HG03469 (cell line): ENCODE results near the gene RBM43.
"Not testable (repeated sequence)": the region's sequence is repeated elsewhere in the genome, so short reads cannot be mapped to it uniquely, and the experiment has no call there.

Experiments used
- ATAC-seq: cut with Tn5 transposase; IDR thresholded peaks from one replicate; pipeline ENCODE4 v1.9.1; 2021; ENCODE audit warnings: mild to moderate bottlenecking, moderate library complexity, moderate number of reproducible peaks; ENCODE audit not compliant: unreplicated experiment

The RBM43 gene

DNA sequence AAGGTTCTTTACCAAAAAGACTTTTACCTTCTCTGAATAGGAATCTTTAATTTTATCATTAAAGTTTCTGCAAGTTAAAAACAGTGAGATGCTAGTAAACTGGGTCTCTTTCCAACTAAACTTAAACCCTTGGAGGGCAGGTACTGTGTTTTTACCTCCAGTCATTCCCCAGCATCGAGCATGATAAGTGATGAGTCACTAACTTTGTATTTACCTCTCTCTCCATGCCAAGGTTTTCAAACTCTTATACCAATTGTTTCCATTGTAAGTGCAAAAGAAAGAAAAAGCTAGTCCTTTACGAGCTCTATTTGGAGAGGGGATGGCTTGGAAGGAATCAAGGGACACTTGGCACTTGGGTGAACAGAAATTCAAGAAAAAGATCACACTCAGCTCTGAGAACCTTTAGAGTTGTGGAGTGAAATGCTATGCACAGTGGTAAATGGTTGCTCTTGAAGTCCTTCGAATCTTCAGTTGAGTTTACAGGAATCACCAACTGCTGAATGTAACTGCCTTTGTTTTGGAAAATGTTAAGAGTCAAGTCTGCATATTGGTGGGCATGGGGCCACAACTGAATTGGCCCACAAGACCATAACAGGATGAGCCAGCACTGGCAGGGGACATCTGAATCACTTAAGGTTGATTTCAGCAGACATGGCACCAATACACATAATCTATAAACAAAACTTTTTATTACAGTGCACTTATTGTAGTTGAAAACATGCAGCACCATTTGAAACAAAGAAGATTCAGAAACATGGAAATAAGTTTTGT is 8.3 kb upstream of the RBM43 start:
- ATAC-seq, result no peak

DNA sequence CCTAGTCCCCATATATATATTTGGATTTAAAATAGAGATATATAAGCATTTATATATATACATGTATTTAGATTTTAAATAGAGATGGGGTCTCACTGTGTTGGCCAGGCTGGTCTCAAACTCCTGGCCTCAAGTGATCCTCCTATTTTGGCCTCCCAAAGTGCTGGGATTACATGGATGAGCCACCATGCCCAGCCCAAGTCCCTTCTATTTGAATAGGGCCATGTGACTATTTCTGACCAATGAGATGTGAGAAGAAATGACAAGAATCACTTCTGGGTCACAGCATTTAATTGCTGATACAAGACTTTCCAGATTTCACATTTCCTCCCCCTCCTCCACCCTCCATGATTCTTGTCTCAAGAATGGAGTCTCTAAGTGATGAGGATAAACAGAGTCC is 6.4 kb upstream of the RBM43 start:
- ATAC-seq, result no peak

DNA sequence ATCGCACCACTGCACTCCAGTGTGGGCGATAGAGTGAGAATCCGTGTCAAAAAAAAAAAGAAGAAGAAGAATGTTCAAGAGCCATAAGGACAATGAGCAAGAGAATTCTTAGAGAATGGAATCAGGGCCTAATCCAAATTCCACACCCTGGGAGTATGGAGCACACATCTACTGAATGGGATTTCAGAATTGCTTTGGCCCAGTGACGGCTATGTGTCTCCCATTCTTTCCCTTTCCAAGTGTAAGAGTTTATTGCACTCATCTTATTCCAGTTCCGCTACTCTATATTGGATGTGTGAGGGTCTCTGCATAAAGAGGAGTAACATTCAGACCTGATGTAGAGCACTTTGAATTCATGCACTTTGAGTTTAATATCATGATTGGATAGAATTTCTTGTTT is 5.9 kb upstream of the RBM43 start:
- no peak for ATAC-seq

DNA sequence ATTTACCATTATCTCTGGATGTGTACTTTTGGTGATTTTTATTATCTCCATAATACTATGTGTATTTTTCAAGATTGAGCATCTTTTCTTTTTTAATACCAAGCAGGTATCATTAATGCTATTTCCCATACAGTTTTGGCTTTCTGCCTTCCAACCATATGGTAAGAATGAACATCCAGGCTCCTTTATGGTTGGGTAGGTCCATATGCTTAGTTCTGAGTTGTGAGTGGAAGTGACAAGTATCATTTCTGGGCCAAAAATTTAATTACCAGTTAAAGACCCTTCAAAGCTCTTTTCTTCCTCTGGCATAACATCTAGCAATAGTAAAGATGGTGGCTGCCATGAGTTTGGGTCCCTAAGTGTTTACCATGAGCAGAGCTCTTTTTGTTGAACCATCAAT is 4.3 kb upstream of the RBM43 start:
- no peak for ATAC-seq

DNA sequence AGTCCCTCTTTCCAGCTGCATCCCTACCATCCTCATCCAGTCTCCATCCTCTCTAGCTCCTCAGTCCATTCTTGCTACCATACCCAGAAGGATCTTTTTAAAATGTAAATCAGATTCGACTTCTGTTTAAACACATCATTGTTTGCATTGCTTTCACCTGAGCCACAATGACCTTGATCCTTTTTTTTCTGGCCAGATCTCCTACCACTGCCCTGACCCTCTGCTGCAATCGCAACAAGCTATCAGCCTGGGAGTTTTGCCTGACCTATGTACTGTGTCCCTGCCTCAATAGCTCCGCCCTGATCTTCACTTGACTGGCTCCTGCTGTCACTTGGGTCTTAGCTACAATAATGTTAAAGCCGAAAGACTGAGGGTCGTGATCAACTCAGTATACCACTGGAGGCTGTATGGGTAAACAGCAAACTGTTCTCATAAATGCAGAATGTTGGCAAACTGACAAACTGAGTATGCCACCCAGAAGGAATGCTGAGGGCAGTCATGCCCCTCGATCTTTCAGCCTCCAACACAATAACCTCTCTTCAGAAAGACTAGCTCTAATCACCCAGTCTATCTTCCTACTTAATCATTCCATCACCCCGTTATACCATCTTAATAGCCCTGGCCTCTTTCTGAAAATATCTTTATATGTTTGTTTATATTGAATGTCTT is 2.6 kb upstream of the RBM43 start:
- ATAC-seq, result no peak

DNA sequence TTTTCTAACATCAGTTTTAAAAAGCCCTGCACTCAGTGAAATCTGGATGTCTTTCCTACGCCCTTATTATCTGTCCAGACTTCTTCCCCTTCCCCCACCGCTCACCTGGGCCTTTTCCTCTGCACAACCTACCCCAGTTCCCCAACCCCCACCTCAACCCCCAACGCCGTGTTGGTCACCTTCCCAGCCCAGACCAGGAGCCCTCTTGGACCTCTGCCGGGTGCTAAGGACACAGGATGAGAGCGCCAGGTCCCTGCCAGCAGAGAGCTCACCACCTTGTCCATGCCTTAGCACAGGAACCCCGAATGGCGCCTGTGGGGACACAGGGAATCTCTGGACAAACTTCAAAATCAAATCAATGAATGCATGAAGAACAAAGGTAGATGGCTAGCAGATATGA is 966 bp upstream of the RBM43 start:
- no peak for ATAC-seq

DNA sequence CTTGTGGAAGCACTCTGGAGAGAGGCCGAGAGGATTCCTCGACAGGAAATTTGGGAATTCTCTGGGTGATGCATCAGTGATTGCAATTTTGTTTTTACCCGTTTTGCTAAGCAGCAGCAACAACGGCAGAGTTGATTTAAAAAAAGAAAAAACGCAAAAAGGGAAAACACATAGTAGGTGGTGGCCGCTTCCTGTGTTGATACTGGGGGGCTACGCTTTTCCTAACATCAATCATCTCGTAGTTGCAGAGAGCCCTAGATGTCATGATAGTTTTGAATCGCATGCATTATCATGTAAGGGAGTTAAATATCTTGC is 271 bp upstream of the RBM43 start:
- no peak for ATAC-seq

DNA sequence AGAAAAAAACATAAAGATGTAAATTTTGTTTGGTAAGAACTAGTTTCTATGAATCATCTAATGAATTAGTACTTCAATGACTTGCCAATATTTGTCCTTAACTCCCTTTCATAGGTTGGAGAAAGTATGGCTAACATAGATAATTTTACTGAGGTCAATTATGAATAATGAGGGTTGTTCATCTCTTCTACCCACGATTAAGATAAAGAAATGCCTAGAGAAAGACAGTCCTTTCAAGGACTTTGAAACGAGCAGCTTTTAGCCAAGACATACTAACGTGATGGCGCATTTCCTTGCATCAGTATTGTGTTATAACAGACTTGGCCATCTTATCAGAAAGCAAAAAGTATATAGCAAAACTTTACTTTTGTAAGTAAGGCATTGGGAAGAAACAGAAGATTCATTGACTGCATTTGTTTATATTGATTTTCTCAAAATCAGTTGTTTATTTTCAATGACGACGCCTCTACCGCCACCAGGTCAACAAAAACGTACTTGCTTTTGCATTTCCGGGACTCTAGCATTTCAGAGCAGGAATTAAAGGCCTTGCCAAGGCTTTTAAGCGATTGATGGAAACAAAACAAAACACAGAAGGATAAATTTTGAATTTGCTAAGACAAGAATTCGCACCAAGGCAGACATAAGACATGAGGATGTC is 961 bp downstream of the RBM43 start:
- peak; percentile 12 for ATAC-seq

DNA sequence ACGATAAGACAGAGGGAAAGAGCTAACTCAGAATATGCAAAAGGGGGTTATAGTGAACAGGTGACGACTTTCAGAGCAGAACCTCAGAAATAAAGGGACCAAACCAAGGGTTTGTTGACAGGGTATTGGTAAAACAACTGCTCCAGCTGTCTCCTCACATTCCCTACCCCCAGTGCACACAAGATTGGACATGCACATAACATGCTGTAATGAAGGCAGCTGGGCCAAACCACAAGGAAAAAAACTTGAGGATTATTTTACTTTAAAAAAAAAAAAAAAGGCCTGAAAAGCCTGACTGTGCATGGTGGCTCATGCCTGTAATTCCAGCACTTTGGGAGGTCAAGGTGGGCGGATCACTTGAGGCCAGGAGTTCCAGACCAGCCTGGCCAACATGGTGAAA is 3.5 kb downstream of the RBM43 start:
- no peak for ATAC-seq

DNA sequence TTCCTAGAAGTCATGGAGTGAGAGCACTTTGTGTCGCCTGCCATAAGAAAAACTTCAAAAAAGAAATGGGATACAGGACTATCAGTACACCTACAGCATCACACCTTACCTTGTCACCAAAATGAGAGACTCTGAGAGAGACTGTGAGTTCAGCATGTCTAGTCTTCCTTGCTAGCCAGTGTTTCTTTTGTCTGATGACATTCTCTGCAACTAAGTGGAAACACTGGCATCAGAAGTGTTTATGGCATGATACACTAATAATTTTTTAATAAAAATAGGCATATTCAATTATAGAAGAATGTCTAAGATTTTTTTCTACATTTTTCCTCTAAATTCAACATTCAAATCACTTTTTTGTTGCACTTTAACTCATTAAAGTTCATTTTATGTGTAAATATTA is 9.0 kb downstream of the RBM43 start:
- ATAC-seq, result no peak

DNA sequence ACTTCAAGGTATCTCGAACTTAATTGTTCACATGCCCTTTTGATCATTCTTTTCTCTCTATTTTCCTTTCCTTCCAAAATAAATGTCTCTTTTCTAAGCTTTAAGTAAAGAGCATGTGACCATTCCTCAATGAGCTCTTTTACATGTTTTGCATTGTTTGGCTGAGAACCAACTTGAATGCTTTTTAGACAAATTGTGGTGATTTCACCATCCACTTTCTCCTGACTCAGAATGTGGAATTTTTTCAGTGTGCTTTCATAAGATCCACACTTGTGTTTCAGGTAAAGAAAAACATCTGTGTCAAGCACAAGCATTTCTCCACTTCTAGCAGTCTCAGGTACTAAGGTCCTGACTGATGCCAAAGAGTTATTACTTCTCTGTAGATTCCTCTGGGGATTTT is 10.7 kb downstream of the RBM43 start:
- no peak for ATAC-seq

DNA sequence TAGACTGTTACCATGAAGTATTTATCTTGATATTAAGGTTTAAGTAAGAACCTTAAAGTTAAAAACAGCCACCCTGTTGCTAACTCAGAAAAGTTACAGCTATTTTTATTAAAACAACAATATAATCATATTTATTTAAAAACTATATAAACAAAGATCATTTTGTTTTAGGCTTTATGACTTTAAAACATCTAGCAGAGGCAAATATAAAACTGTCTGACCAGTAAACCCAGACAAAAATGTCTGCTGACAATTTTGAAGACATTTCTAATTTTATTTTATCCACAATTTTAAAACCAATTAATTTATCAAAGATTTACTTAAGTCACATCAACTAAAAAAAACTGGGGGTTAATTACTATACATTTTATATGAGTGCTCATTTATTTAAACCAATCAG is 14.2 kb downstream of the RBM43 start:
- no peak for ATAC-seq

DNA sequence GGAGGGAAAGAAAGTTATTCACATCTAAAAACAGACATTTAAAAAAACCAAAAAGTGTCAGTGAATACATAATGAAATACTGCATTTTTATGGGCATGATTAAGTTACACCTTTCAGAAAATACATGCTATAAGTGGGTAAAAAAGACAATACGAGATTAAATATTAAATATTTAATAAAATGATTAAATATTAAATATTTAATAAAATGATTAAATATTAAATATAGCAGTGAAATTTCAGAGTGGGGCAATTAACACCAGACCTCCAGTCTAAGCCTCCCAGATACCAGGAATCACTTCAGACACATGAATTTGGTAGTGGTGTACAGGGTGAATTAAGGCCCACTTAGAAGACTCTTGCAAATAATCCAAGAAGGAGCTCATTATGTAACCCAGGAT is 15.5 kb downstream of the RBM43 start:
- no peak for ATAC-seq

DNA sequence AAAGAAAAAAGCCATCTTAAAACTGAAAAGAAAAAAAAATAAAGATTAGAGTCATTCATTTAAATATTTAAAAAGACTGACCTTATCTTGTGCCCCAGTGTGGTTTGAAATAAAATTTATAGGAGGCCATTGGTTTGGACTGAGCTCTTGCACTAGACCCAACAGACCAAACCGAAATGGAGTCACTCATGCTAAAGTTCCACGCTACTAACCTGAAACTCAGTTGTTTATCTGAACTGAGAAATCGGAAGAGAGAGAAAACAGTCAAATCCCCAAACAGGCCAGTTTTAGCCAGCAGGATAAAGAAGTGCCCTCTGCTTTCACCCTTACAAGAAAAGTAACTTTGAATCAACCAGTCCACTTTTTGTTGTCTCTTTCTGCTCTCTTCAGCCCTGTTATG is 18.2 kb downstream of the RBM43 start:
- no peak for ATAC-seq

DNA sequence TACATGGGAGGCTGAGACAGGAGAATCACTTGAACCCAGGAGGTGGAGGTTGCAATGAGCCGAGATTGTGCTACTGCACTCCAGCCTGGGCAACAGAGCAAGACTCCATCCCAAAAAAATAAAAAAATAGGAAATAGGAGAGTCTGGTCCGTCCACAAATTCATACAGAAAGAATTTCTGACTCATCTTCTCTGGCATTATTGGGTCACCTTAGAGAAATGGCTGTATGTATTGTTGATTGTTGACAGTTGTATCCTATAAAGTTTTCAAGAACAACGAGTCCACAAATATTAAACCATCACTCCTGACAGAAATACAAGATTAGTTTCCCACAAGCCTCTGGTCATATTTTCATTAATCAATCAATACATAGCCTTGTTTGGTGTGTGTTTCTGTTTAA is 20.4 kb downstream of the RBM43 start:
- ATAC-seq, result no peak

DNA sequence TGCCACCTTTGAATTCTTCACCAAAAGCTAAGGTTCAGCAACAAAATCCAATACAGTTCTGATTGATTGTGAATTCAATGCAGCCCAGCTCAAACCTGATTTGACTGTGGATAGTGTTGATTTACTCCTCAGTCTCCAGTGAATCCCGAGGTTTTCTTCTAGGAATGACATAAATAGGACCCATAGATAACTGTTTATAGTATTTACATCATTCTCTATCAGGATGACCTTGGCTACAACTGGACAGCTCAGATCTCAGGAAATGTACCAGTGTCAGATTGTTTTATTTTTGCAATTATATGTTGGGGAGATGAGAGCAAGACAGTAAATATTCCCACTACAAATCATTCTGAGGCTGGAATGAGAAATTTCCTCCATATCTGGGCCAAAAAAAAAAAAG is 21.2 kb downstream of the RBM43 start:
- ATAC-seq, result no peak

DNA sequence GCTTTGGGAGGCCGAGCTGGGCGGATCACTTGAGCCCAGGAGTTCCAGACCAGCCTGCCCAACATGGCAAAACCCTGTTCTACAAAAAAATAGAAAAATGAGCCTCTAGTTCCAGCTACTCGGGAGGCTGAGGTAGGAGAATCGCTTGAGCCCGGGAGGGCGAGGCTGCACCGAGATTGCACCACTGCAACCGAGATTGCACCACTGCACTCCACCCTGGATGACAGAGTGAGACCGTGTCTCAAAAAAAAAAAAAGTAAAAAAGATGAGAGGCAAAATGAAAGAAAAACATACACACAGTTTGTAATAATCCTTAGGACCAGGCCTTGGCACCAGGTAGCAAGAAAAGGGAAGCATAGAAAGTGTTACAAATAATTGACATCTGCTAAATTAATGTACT is 22.0 kb downstream of the RBM43 start:
- ATAC-seq, result no peak

DNA sequence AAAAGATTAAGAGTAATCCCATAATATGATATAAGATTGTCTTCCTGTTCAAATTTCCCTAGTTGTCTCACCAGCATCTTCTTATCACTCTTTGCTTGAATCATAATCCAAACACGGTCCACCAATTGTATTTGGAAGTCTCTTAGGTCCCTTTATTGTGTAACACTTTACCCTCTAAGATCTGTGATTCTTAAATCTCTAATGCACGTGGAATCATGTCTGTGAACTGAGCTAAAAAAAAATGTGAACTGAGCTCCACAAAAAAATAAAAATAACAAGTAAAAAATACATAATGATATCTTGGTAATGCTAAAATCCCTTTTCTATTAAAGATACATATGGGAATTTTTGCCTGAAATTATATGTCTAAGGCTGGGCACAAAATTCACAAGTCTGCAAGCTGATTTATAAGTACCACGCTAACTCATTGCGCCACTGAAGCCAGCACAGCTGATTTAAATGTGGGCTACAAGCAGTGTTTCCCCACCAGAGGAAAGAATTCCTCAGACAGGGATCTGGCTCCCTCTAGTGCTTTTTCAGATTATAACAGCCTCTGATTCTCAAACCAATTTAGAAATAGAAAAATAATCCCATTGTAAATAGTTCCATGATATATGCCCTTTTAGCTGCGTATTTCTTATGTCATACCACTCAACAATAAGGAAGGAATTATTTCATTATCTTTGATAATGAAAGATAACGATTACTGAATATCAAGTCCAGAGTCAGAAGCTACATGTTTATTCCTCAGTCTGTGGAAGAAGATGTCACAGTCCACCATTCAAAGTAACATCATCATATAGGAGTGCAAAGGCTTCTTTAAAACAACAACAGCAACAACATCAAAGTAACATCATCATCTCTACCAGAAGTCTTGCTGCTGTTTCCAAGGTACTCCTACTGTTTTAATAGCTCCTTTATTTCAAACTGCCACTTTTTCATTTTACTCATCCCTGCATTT is 22.9 kb downstream of the RBM43 start:
- ATAC-seq, result peak; percentile 77

DNA sequence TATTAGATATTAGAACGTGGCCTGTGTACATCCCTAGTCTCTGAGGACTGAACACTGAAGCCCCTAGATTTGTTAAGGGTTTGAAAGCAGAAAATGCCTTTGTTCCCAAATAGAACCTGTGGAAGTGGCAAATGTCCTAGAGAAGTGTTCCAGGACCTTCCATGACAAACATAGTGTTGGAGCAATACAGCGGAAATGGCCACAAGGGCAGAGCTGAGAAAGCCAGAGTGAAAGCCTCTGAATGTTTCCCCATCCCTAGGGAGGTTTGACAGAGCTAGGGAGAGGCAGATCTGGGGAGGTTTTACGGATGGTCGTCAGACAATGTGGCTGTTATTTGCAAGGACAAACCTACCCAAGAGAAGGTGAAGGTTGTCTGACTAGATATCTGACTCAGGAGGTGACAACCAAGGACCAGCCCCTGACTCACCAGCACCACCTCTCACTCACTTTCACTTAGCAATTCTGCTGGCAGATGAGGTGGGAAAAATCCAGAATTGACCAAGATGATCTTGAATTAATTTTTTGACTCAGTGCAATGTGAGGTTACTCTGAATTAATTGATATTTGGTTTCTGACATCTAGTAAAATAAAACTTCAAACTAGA is 24.1 kb downstream of the RBM43 start:
- ATAC-seq, result no peak

DNA sequence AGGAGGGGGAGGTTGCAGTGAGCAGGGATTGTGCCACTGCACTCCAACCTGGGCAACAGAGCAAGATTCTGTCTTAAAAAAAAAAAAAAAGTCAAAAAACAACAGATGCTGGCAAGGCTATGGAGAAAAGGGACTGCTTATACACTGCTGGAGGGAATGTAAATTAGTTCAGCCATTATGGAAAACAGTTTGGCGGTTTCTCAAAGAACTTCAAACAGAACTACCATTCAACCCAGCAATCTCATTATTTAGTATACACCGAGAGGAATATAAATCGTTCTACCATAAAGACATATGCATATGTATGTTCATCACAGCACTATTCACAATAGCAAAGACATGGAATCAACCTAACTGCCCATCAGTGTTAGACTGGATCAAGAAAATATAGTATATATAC is 27.9 kb downstream of the RBM43 start:
- ATAC-seq, result not testable (repeated sequence)

DNA sequence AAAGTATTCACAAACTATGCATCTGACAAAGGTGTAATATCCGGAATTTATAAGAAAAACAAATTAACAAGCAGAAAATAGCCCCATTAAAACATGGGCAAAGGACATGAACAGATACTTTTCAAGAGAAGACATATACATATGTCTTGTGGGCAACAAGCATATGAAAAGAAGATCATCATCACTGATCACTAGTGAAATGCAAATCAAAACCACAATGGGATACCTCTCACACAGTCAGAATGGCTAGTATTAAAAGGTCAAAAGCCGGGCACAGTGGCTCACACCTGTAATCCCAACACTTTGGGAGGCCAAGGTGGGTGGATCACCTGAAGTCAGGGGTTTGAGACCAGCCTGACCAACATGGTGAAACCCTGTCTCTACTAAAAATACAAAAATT is 28.4 kb downstream of the RBM43 start:
- ATAC-seq, result not testable (repeated sequence)
